ENCODE data around the gene ADCY7. TPM values are rescaled to one million over a fixed set of nuclear protein-coding genes. Genes with fewer than 3 reads are reported as not detected.

Gene ADCY7
- total RNA-seq, 1 experiment from 2014 or later = 1.0 TPM

DNA sequence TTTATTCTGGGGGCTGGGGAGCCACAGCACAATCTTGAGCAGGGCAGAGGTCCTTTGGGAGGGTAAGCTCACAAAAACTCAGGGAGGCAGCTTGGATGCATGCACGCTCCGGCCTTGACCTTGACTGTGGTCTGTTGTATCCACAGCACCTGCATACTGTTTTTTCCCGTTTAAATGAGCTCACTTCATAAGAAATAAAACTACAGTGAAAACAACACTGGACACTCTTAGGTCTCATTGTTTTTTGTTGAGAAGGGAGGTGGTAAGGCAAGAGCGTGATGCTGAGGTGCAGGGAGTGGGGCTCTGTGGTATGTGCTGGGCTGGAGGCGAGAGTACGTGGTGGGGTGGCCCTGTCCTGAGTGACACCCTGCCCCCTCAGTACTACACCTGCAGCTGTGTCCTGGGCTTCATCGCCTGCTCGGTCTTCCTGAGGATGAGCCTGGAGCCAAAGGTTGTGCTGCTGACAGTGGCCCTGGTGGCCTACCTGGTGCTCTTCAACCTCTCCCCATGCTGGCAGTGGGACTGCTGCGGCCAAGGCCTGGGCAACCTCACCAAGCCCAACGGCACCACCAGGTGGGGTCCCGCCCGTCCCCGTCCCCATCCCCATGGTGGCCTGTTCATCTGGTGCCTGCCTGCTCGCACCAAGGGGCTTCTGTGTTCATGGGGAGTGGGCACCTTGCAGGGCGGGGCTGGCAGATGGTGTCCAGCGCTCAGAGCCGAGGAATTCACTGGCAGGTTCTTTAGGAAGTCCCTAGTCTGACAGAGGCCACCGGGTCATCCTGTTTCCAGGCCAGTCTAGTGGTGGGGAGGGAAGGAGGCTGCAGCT, 44.2 kb downstream of the ADCY7 start:
- no peak for DNase-seq (ENCODE audit: low spot score)

DNA sequence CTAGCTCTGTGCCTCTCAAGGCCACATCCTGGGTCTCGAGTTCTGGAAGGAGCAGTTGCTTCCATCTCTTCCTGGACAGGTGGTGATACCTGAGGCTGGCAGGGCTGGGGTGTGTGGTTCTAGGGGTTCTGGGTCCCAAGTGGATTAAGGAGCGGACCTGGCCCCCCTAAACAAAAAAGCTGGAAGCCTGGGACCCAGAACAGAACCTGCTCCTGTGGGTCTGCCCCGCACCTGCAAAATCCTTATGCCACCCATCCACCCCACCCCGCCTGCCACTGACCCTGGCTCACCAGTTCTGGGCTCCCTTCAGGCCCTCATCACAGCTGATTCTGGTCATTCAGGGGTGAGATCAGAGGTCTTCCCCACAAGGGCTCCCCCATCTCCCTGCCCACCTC, 44.8 kb downstream of the ADCY7 start:
- DNase-seq (ENCODE audit: low spot score) = no peak

DNA sequence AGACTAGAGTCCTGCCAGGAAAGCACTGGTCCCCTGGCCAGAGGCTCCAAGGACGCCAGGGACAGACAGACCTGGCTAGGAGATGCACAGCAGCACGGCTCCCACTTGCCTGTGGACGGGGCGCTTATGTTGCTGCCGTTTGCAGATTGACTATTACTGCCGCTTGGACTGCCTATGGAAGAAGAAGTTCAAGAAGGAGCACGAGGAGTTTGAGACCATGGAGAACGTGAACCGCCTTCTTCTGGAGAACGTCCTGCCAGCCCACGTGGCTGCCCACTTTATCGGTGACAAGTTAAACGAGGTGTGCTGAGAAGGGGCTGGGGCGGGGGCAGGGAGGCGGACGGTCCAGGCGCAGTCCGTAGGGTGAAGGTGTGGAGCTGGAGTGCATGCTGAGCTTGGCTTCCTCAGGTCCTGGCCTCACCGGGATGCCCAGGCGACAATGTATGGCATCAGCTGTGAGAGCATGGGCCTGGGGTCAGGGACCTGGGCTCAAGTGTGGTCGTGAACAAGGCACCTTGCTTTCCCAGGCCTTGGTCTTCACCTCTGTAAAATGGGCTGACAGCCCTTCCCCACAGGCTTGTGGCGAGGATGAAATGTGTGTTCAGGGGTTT, 45.6 kb downstream of the ADCY7 start:
- DNase-seq (ENCODE audit: low spot score) = no peak

DNA sequence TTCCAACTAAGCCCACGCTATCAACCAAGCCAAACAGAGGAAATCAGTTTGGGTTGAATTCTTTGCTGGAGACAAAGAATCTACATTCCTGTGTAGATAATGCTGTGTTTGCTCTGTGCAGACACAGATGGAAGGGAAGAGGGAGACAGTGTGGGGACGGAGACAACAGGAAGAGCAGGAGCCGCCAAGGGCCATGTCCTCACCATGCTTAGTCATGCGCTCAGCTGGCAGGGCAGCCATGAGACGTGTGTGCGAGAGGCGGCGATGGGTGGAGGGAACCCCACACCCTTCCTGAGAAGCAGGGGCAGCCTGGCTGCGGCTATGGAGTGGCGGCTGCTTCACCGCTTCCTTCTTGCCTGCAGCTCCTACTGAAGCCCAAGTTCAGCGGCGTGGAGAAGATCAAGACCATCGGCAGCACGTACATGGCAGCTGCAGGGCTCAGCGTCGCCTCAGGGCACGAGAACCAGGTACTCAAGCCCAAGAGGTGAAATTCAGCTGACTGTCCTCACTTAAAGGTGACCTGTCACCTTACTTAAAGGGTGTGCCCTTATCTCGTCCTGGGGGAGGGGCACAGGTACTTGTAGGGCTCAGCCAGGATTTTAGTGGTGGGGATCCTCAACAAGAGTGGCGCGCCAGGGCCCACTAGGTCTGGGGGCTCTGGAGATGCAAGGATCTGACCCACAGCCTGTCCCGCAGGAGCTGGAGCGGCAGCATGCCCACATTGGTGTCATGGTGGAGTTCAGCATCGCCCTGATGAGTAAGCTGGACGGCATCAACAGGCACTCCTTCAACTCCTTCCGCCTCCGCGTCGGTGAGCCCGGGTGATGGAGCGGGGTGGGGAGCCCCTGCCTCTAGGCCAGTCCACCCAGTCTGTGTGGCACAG, 47.5 kb downstream of the ADCY7 start:
- DNase-seq (ENCODE audit: low spot score) = no peak

DNA sequence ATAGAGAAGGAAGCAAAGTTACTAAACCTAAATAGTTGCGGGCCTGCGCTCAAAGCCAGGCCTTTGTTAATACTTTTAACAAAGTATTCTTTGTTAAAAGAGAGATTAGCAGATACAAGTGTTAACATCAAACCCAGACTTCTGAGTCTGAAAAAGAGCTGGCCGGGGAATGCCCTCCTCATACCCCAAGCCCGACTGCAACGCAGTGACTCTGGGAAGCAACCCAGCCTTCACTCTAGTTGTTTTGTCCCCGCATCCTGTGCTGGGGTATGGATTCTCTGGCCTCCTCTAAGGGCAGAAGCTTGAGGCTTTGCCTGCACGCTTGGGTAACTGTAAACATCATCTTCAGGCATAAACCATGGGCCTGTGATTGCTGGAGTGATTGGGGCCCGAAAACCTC, 48.3 kb downstream of the ADCY7 start:
- no peak for DNase-seq (ENCODE audit: low spot score)

DNA sequence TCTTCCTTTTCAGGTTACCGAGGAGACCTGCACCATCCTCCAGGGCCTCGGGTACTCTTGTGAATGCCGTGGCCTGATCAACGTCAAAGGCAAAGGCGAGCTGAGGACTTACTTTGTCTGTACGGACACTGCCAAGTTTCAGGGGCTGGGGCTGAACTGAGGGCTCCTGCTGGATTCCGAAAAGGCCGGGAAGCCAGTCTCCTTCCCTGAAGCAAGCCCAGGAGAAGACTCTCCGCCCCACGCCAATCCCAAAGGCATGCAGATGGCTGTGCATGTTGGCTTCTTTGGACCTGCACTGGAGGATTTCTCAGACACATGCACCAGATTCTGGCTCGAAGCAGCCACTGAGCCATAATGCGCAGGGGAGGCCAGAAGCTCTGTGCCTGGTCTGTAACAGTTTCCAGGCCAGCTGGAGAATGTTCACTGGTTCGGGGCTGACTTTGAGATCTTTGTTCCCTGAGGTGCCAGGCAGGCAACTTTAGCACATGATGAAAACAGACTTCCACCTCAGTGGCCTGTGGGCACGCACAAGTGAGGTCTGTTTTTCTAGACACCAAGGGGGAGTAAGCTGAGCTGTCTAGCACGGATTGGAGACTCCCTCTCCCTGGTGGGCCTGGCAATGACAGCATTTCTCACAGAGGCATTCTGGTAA, 49.1 kb downstream of the ADCY7 start:
- DNase-seq (ENCODE audit: low spot score) = no peak

DNA sequence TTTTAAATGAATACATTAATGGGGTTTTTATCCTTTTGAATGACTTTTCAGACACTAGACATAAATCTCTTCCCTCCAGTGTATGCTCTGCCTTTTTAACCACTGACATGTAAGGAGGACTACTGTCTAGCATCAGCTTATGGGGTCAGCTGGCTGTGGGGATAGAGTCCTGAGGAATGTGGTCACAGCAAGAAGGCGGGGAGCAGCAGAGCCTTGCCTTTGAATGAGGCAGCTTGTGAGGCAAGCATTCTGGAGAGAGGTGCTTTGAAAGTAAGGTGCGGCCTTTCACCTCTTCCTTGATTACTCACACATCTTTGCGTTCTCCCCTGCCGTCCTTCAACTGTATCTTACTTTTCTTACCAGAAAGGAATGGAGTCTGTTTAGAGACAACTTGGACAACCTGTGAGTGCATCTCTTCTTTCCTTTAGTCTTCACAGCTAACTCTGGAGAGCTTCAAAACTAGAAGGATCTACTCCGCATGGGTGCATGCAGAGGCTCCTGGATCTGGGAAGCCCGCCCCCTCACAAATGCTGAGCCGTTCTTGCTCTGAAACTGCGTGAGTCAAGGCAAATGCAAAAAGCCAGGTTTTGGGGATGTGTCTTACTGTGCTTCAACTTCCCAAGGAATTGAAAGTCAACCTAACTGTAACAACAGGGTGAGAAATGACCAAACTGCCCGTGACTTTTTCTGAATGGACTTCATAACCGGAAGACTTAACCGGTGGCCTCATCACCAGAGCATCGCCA, 49.9 kb downstream of the ADCY7 start:
- DNase-seq (ENCODE audit: low spot score) = no peak

DNA sequence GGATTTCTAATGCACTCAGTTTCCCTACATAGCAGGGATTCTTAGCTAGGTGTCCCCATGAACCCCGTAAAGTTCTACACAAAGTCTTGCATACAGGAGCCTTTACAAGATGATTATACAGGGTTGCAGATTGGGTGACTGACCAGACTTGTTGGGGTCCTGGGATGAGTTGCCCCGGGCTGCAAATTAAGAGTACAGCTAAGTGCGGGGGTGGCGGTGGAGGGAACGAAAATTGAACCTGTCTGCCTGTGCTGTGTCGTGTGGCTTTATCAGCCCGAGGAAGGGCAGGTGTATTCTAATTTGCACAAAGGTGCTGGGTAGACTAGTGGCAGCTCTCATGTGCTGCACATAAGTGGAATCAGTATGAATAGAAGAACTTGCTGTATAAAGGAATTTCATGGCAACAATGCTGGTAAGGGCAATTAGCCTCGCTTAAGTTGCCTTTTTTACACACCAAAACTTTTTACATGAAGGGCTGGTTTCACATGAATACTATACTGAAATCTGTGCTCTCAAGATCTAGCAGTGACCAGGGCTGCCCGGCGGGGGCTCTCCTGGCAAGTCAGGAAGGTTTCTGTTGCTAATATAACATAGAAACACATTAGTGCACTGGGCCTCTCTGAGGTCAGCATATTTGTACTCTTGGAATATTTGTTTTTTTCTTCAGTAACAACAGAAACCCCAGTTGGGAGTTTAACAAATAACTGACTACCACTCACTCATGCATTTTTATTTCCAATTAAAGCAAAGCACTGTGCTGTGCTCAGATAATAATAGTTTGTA, 50.7 kb downstream of the ADCY7 start:
- no peak for DNase-seq (ENCODE audit: low spot score)

DNA sequence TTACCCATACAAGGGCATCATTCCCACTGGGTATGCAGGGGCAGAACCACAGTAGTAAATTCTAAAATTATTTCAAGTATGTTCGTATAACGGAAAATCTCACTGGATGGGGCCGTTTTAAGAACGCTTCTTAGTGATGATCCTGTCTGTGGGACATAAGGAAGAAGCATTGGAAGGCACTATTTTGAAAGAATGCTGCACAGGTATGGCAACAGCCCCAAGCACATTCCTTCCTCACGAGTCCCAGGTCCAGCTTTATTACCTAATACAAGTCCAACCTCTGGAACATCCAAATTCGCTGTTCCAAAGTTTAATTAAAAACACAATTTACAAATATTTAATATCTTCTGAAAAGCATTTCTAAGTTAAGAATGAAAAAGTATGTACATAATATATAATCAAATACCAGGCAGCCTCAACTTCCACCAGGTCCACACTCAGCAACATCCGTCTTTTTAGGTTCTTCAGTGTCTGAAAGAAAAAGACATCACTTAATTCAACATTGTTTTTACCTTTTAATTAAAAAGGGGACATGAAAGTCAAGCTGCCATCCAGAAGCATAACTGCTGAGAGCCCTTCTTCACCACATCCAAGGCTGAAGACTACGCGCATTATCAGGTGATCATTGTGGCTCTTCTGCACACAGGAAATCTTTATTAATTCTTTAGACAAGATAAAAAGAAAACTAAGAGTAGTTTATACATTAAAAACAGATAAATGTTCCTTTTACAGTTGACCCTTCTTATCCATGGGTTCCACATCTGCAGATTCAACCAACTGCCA, 52.6 kb downstream of the ADCY7 start:
- no peak for DNase-seq (ENCODE audit: low spot score)

DNA sequence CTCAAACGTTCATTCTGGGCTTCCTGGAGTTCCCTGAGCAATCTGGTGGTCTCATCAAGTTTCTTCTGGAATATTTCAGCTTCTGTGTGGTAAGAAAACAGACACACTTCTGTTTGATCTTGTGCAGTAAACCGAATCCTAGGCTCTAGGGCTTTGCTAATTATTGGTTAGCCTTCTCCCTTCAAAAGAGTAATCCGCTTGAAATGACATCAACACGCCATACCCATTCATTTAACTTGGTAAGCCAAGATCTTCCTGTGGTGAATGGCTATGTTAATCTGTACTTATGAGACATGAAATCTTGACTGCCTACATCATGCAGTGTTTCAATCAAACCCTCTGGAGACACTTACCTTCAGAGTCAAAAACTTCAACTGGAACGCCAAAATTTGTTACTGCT, 54.0 kb downstream of the ADCY7 start:
- no peak for DNase-seq (ENCODE audit: low spot score)

DNA sequence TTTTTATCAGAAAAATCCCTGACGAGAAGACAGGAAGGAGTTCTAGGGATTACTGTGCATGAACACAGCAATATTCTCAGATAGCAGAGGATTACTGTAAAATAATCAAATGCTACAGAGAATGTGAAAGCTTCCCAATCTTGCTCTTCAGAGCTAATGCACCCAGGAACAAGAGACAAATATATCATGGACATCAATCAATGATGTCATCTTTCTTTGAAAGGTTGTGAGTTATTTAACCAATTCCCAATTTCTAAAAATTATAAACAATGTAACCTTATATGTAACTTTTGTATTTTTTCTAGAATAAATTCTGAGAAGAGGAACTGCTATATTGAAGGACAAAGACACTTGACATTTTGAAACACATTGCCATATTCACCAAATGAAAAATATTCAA, 56.0 kb downstream of the ADCY7 start:
- no peak for DNase-seq (ENCODE audit: low spot score)

DNA sequence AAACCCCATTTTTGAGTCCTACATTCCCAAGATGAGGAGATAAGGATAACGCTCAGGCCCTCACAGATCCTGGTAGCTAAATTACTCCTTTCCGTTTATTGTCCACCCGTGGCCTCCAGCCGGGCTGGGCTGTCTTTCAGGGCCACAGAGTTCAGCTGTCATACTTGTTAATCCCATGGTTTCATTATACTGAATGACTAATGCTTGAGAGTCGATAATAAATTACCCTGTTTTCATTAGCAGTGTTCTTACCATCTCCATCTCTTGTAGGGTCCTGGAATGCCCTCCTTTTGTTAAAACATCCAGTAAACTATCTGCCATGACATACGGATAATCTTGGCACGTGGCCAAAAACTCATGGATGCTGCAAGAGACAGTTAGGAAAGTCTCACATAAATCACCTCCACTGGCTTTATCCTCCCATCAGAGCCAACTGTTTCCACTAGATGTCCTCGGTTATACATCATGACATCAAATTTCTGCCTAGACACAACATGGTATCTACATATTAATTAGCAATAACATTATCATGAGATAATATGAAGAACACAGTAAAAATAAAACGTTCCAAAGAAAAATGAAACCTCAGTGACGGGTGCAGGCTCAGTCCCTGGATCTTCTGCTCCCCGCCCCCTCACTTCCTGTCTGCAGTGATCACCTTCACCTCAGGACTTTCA, 57.1 kb downstream of the ADCY7 start:
- peak; percentile 43 for DNase-seq (ENCODE audit: low spot score)

DNA sequence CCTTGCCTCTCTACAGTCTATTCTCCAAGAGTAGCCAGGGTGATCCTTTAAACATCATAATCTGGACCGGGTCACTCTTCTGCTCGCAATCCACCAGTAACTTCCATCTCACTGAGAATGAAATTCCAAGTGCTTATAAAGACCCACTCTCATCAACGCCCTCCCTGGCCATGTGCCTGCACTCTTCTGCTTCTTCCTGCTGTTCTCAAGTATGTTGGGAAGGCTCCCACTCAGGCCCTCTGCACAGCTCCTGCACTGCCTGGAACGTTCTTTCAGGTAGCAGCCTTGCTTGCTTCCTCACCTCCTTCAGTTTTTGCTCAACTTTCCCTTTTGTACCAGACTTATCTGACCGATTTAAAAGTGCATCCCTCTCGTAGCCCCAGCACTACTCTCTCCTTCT, 58.0 kb downstream of the ADCY7 start:
- DNase-seq (ENCODE audit: low spot score) = no peak

DNA sequence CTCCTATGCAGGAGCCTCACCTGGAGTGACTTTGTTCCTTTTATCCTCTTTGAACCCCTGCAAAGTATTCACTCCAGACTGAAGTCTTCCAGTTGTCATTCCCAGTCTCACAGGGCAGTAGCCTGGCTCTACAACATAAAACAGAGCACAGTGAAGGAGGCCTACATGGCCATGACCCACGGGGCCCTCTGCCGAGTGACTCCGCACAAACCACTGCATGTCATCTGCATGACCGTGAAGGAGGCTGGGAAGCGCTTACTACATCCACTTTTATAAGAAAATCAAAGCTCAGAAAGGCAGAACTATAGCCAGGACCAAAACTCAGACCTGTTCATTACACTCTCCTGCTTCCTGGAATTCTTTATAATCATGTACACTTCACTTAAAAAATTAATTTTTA, 59.9 kb downstream of the ADCY7 start:
- no peak for DNase-seq (ENCODE audit: low spot score)

DNA sequence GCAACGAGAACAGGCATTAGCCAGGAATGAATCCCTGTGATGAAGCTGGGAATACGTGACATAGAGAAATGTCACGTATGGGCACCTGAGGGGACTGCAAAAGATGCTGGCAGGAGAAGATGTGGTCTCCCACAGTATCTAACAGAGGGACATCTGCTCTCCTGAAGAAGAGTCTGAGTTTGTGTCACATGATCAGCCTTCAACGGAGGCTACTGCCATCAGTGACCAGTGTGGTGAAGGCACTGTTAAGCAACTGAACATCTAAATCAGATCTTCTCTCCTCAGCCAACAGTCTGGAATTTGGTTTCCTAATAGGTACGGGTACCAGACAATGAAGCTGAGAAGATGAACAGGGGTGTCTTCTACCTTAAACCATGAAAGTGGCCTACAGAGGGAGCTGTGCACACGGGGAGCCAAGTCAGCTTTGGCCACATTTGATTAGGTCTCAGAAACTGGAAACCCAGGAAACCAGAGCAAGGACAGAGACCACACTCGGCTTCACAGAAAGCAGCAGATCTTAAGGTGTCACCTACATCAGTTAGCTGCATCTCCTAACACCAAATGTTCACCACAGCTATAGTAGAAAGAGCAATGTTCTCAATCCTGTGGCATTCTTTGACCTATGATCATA, 60.6 kb downstream of the ADCY7 start:
- peak; percentile 49 for DNase-seq (ENCODE audit: low spot score)

DNA sequence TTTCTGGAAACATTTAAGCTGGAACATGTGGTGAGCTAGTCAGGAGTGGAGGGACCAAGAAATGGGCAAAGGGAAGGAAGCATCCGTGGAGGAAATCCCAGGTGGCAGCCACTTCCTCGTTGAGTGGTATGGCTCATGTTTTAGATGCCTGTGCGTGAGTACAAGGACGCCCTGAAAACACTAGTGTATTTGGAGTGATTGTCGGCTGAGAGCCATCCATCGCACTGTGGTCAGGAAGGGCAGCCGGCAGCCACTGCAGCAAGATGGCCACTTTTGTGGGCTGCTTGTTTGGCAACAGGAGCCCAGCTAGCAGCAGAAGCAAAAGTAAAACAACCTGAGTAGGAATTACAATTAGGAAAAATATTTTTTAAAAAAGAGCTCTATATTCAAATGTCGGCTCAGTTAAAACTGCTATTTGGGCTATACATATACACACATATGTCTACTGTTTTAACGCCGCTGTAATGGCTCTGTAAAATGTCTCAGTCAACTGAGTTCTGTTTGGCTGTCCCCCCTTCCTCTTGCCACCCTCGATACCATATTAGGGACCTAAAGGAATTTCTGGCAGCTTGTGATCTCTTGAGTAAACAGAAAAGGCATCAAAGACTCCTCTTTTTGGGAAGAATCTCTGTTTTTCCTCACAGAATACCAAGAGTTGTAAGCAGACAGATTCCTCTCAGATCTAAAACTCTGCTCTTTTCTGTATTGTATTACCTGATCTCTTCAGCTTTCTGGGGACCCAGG, 63.3 kb downstream of the ADCY7 start:
- DNase-seq (ENCODE audit: low spot score) = no peak

DNA sequence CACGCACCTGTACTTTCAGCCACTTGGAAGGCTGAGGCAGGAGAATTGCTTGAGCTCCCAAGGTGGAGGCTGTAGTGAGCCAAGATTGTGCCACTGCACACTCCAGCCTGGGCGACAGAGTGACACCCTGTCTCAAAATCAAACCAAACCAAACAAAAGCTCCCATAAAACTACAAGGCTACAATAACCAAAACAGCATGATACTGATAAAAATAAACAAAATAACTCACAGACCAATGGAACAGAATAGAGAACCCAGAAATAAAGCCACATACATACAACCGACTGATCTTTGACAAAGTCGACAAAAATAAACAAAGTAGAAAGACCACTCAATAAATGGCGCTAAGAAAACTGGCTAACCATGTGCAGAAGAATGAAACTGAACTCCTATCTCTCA, 65.2 kb downstream of the ADCY7 start:
- no peak for DNase-seq (ENCODE audit: low spot score)

DNA sequence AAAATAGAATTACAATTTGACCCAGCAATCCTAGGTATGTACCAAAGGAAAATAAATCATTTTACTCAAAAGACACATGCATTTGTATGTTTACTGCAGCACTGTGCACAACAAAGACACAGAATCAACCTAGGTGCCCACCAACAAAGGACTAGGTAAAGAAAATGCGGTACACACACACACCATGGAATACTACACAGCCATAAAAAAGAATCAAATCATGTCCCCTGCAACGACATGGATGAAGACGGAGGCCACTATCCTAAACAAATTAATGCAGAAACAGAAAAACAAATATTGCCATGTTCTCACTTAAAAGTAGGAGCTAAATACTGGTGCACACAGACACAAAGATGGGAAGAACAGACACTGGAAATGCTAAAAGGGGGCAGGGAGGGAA, 66.2 kb downstream of the ADCY7 start:
- DNase-seq (ENCODE audit: low spot score) = no peak

Measured in HT-29 (cell line).